H1 (cell line): ENCODE data around the gene B3GAT1. TPM values are rescaled to one million over a fixed set of nuclear protein-coding genes. Genes with fewer than 3 reads are reported as not detected.

ENCODE experiments used
- CTCF ChIA-PET: fragments of 300-600 bp; sonication (Branson Sonifier 250); formaldehyde crosslinking; loops from one replicate; lab custom pipeline; 2021; ENCODE audit not compliant: partially characterized antibody; lab: Charles Lee
- POLR2A ChIA-PET: fragments of 300-600 bp; sonication (Branson Sonifier 250); formaldehyde crosslinking; loops from one replicate; lab custom pipeline; 2021; ENCODE audit warnings: inconsistent platforms; ENCODE audit not compliant: partially characterized antibody; lab: Charles Lee
- DNase-seq, 2 experiments: peaks; one replicate each; pipeline versions ENCODE4 v3.0.0 to v3.0.0-alpha.2; 2010 to 2022; ENCODE audit warnings: low spot score in 2 of 2, low read depth in 1 of 2, mixed read lengths in 1 of 2
- FAIRE-seq: peaks from 2 replicates; lab custom pipeline; 2011; peaks lifted over from hg19 to GRCh38; lab: Jason Lieb, UNC
- H2AFZ ChIP-seq: 2 replicates; pipeline ENCODE4 v1.8.1; 2012; ENCODE audit warnings: low read length, inconsistent platforms
- H2AK5ac ChIP-seq: 2 replicates; pipeline ENCODE4 v1.6.1; 2013; ENCODE audit warnings: low read depth, low read length
- H2BK120ac ChIP-seq: replicated peaks from 2 replicates; pipeline ENCODE3; 2013; ENCODE audit warnings: low read depth, low read length, inconsistent platforms
- H2BK12ac ChIP-seq: 2 replicates; pipeline ENCODE4 v1.6.1; 2013; ENCODE audit warnings: low read depth, low read length
- H2BK15ac ChIP-seq: 2 replicates; pipeline ENCODE4 v1.6.1; 2013; ENCODE audit warnings: low read length
- H2BK20ac ChIP-seq: 2 replicates; pipeline ENCODE4 v1.6.1; 2013; ENCODE audit warnings: low read length
- H2BK5ac ChIP-seq: 2 replicates; pipeline ENCODE4 v1.6.1; 2013; ENCODE audit warnings: low read depth, low read length
- H3K14ac ChIP-seq: 2 replicates; pipeline ENCODE4 v1.6.1; 2013; ENCODE audit warnings: inconsistent platforms; ENCODE audit not compliant: insufficient read length
- H3K18ac ChIP-seq: 2 replicates; pipeline ENCODE4 v1.6.1; 2013; ENCODE audit warnings: low read length; ENCODE audit errors: extremely low read depth
- H3K23ac ChIP-seq: 2 replicates; pipeline ENCODE4 v1.6.1; 2013; ENCODE audit warnings: inconsistent platforms; ENCODE audit not compliant: insufficient read length
- H3K23me2 ChIP-seq: 2 replicates; pipeline ENCODE4 v1.6.1; 2013; ENCODE audit warnings: low read depth, low read length
- H3K27ac ChIP-seq: 2 replicates; pipeline ENCODE4 v1.6.1; 2011; ENCODE audit warnings: low read depth, low read length, inconsistent platforms
- H3K27me3 ChIP-seq, 4 experiments: replicated peaks in 1 of 4; 1 replicate in 1 of 4; 2 replicates in 3 of 4; pipeline versions ENCODE4 v1.6.1 to v1.8.1; 2011 to 2013; ENCODE audit warnings: low read length in 3 of 4, mild to moderate bottlenecking in 3 of 4, inconsistent platforms in 2 of 4, mixed read lengths in 2 of 4, moderate library complexity in 1 of 4; ENCODE audit not compliant: control insufficient read depth in 3 of 4, insufficient read depth in 3 of 4; ENCODE audit errors: extremely low read depth in 1 of 4
- H3K36me3 ChIP-seq, 4 experiments: 2 replicates each; pipeline versions ENCODE4 v1.6.1 to v1.8.1; 2011 to 2013; ENCODE audit warnings: mild to moderate bottlenecking in 4 of 4, low read length in 3 of 4, moderate library complexity in 2 of 4, control low read depth in 1 of 4, inconsistent platforms in 1 of 4; ENCODE audit not compliant: insufficient read depth in 4 of 4, control insufficient read depth in 2 of 4
- H3K4ac ChIP-seq: replicated peaks from 2 replicates; pipeline ENCODE3; 2013; ENCODE audit warnings: low read length, low read depth, mixed read lengths, inconsistent platforms; ENCODE audit not compliant: insufficient read length
- H3K4me1 ChIP-seq, 4 experiments: replicated peaks in 1 of 4; 1 replicate in 1 of 4; 2 replicates in 3 of 4; pipeline versions ENCODE4 v1.6.1 to v1.8.1; 2011 to 2013; ENCODE audit warnings: low read length in 3 of 4, inconsistent platforms in 2 of 4, mixed read lengths in 1 of 4; ENCODE audit not compliant: insufficient read depth in 4 of 4, control insufficient read depth in 3 of 4
- H3K4me2 ChIP-seq, 2 experiments: 2 replicates each; pipeline versions ENCODE4 v1.6.1 to v1.8.1; 2011 to 2013; ENCODE audit warnings: low read depth in 2 of 2, low read length in 2 of 2, control low read depth in 1 of 2, inconsistent platforms in 1 of 2, mild to moderate bottlenecking in 1 of 2; ENCODE audit not compliant: insufficient read depth in 1 of 2
- H3K4me3 ChIP-seq, 4 experiments: fragments of 200-600, 300-600 bp in 1 of 4; sonication (generic), shearing (Covaris generic), sonication (Bioruptor Twin) in 1 of 4; 2 replicates each; pipeline versions ENCODE4 v1.5.1 to v1.8.1; 2011 to 2016; ENCODE audit warnings: low read length in 4 of 4, low read depth in 3 of 4, control low read depth in 2 of 4, inconsistent platforms in 2 of 4, mild to moderate bottlenecking in 2 of 4, mixed read lengths in 1 of 4, moderate library complexity in 1 of 4; ENCODE audit not compliant: insufficient read depth in 2 of 4; ENCODE audit errors: extremely low read depth in 1 of 4
- H3K56ac ChIP-seq: replicated peaks from 2 replicates; pipeline ENCODE3; 2013; ENCODE audit warnings: low read depth, mild to moderate bottlenecking, mixed read lengths, low read length, inconsistent platforms; ENCODE audit not compliant: insufficient read length
- H3K79me1 ChIP-seq: 2 replicates; pipeline ENCODE4 v1.6.1; 2013; ENCODE audit warnings: low read depth, low read length, control low read depth
- H3K79me2 ChIP-seq, 2 experiments: 2 replicates each; pipeline versions ENCODE4 v1.6.1 to v1.8.1; 2012 to 2013; ENCODE audit warnings: low read length in 2 of 2, mild to moderate bottlenecking in 2 of 2, inconsistent platforms in 1 of 2; ENCODE audit not compliant: insufficient read depth in 2 of 2, control insufficient read depth in 1 of 2
- H3K9ac ChIP-seq, 4 experiments: replicated peaks in 1 of 4; 1 replicate in 1 of 4; 2 replicates in 3 of 4; pipeline versions ENCODE4 v1.6.1 to v1.8.1; 2011 to 2013; ENCODE audit warnings: low read depth in 3 of 4, low read length in 3 of 4, control low read depth in 2 of 4, mild to moderate bottlenecking in 2 of 4, moderate library complexity in 2 of 4, inconsistent platforms in 1 of 4; ENCODE audit errors: extremely low read depth in 1 of 4
- H3K9me3 ChIP-seq, 2 experiments: 2 replicates each; pipeline versions ENCODE4 v1.6.1 to v1.8.1; 2012 to 2013; ENCODE audit warnings: mild to moderate bottlenecking in 2 of 2, moderate library complexity in 2 of 2, control low read depth in 1 of 2, inconsistent platforms in 1 of 2, low read depth in 1 of 2, low read length in 1 of 2, mixed read lengths in 1 of 2; ENCODE audit not compliant: insufficient read depth in 2 of 2
- H4K20me1 ChIP-seq, 2 experiments: replicated peaks in 1 of 2; 2 replicates each; pipeline versions ENCODE3 to v1.8.1; 2011 to 2013; ENCODE audit warnings: inconsistent platforms in 2 of 2, low read length in 2 of 2, mild to moderate bottlenecking in 1 of 2; ENCODE audit not compliant: insufficient read depth in 2 of 2, control insufficient read depth in 1 of 2
- H4K5ac ChIP-seq: 2 replicates; pipeline ENCODE4 v1.6.1; 2013; ENCODE audit warnings: low read length, low read depth, mixed read lengths, inconsistent platforms; ENCODE audit not compliant: insufficient read length
- H4K8ac ChIP-seq: 2 replicates; pipeline ENCODE4 v1.8.0; 2013; ENCODE audit warnings: mild to moderate bottlenecking, moderate library complexity, low read length, inconsistent platforms; ENCODE audit not compliant: insufficient read depth; ENCODE audit errors: extremely low read depth
- H4K91ac ChIP-seq: replicated peaks from 2 replicates; pipeline ENCODE3; 2013; ENCODE audit warnings: low read length, mixed read lengths, inconsistent platforms; ENCODE audit not compliant: insufficient read length
- ASH2L ChIP-seq: fragments of 200-600, 300-600 bp; sonication (generic); IDR thresholded peaks from one replicate; pipeline ENCODE4 v1.7.1; 2017; ENCODE audit warnings: low read length
- EZH2 ChIP-seq: fragments of 200-600 bp; sonication (generic); IDR thresholded peaks from 2 replicates; pipeline ENCODE4 v1.7.1; 2012; ENCODE audit warnings: low read depth, mild to moderate bottlenecking, moderate library complexity, low read length, inconsistent platforms; ENCODE audit not compliant: severe bottlenecking
- HDAC6 ChIP-seq: IDR thresholded peaks from one replicate; pipeline ENCODE4 v1.7.1; 2012; ENCODE audit warnings: low read depth, mild to moderate bottlenecking, inconsistent platforms, low read length, moderate library complexity
- MAFK ChIP-seq: IDR thresholded peaks from 2 replicates; pipeline ENCODE4 v1.6.1; 2012; ENCODE audit warnings: low read depth, mild to moderate bottlenecking, improper control_type of control experiment, low read length
- WGBS, 2 experiments: shearing (Covaris generic) in 1 of 2; methylation state at CpG; one replicate each; pipeline versions ENCODE4 v1.1.6 to v1.1.7; 2013 to 2015; ENCODE audit warnings: low lambda C conversion rate in 2 of 2, mixed read lengths in 2 of 2, inconsistent platforms in 1 of 2, low coverage in 1 of 2, missing lambda C conversion rate in 1 of 2; ENCODE audit not compliant: insufficient replicate concordance in 2 of 2, insufficient coverage in 1 of 2, insufficient read length in 1 of 2; ENCODE audit errors: extremely low coverage in 1 of 2, missing lambda C conversion rate in 1 of 2; 5-methylcytosine and 5-hydroxymethylcytosine counted together
- polyA plus RNA-seq, 7 experiments: library from polyadenylated mRNA; depleted of rRNA in 3 of 7; stranded (reverse) in 5 of 7; unstranded in 2 of 7; fragments of >200 nt in 5 of 7; fragments of 200-250 nt in 2 of 7; gene quantifications; 1 replicate in 5 of 7; 2 replicates in 1 of 7; 4 replicates in 1 of 7; pipeline versions ENCODE4 v1.2.1 to v1.2.3, GENCODE V29; 2011 to 2013; ENCODE audit warnings: missing spikeins in 2 of 7, mixed read lengths in 2 of 7
- total RNA-seq: library from RNA; stranded (reverse); fragmentation: NEBNext Ultra II Directional; extraction: Animal tissue kit (Norgen Biotek cat#: 25700); gene quantifications from 2 replicates; pipeline ENCODE4 v1.2.1, GENCODE V29; 2021

B3GAT1 gene
- total and polyA plus RNA-seq, 2 of the 8 experiments (the other 6 are each of a cell fraction or from before 2014, with no cell fraction given), result 19.7 to 32.4 TPM

DNA sequence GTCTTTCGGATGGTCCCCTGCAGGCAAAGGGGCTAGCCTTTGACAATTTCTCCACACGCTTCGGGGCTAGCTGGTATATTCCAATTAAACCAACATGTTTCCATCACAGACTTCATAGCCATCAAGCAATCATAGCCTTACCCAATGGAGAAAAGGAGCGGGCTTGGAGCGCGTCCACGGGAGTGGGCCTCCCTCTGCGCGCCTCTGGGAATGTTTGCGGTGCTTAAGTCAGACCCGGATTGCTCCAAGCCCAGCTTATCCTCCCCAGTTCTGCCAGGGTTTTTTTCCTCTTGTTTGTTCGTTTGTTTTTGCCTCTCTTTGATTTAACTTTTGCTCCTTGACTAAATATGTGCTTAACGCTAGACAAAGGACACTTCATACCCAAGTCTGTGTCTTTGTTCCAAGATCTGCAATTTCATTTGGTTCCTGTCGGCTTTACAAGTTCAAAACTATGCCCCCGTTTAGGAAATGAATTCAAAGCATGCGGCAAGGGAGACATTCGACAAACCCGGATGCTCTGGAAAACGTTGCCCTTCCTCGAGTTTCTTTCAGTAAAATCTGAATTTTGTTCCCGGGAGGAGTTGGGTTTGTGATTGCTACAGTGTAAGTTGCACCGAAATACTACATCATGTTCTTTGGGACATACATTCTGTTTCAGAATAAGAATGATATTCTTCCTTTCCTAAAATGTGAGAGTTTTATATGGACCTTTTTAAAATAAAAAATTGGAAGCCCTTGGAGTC is 81.3 kb downstream of the B3GAT1 start:
- Histone ChIP-seq H2BK15ac (no peak overlapping the region), H3K4me3 (peak overlapping the region in 3 of 4 experiments; percentile 27 to 60 (median 33); a peak in 4 of 8 replicates), H3K79me1 (no peaks in the 10 kb centered on the region), H3K9me3 (no peaks in the 10 kb centered on the region), H2BK120ac (no peak overlapping the region), H3K9ac (no peak overlapping the region; a peak in 1 of 7 replicates), H3K36me3 (no peaks in the 10 kb centered on the region), H3K4me1 (peaks cover 0 to 5% (median 4%) of the 10 kb centered on the region in 4 experiments; a peak in 4 of 7 replicates), H2AK5ac (no peak overlapping the region), H2BK5ac (no peak overlapping the region), H3K18ac (no peak overlapping the region), H3K4me2 (peak overlapping the region; percentile 61 to 75), H4K91ac (no peak overlapping the region), H2BK20ac (no peak overlapping the region), H4K5ac (no peak overlapping the region), H3K27ac (no peak overlapping the region), H3K4ac (no peak overlapping the region), H3K27me3 (peaks cover 0 to 36% (median 24%) of the 10 kb centered on the region in 4 experiments; a peak in 5 of 7 replicates), H4K20me1 (no peaks in the 10 kb centered on the region), H3K79me2 (no peaks in the 10 kb centered on the region), H3K14ac (no peak overlapping the region), H3K23ac (no peak overlapping the region), H4K8ac (no peak overlapping the region), H3K56ac (no peak overlapping the region), H2AFZ (no peak overlapping the region), H3K23me2 (peaks cover 8% of the 10 kb centered on the region; the same call in 1 of the 2 replicates), H2BK12ac (no peak overlapping the region)
- TF ChIP-seq HDAC6, result no peak
- no peak for TF ChIP-seq ASH2L
- peak; percentile 32 for TF ChIP-seq EZH2
- TF ChIP-seq MAFK, result no peak
- CTCF ChIA-PET, result no interaction called here
- peak; percentile 39 for FAIRE-seq
- POLR2A ChIA-PET, result no interaction called here
- 58% methylated on average over 22 of the region's 22 CpGs; no CpG with 5 or more reads in 1 of the 2 experiments for WGBS, 2 experiments
- DNase-seq, result no peak
